Colonic mucosa (tissue), 4 donors: ENCODE measurements around the gene E2F4. TPM values are rescaled to one million over a fixed set of nuclear protein-coding genes. Genes with fewer than 3 reads are reported as not detected.
A peak's percentile ranks its signal among the peaks of the same experiment; 100 is the strongest.

Experiments
- DNase-seq: peaks from one replicate; pipeline ENCODE4 v3.0.0-alpha.2; 2020
- H3K27ac ChIP-seq: fragments of 200-600 bp; one replicate; pipeline ENCODE4 v1.8.0; 2021
- H3K27me3 ChIP-seq: fragments of 200-600 bp; one replicate; pipeline ENCODE4 v1.8.0; 2021
- H3K36me3 ChIP-seq: fragments of 200-600 bp; one replicate; pipeline ENCODE4 v1.8.0; 2021
- H3K4me1 ChIP-seq: fragments of 200-600 bp; one replicate; pipeline ENCODE4 v1.8.0; 2021; ENCODE audit warnings: mild to moderate bottlenecking
- H3K4me3 ChIP-seq: fragments of 200-600 bp; one replicate; pipeline ENCODE4 v1.8.0; 2021
- H3K9ac ChIP-seq, 2 donors: one replicate each; pipeline ENCODE4 v1.7.0; 2013; ENCODE audit warnings: control low read depth in 2 of 2, low read depth in 2 of 2, low read length in 2 of 2
- H3K9me3 ChIP-seq: fragments of 200-600 bp; one replicate; pipeline ENCODE4 v1.8.0; 2021
- CTCF ChIP-seq: fragments of 200-600 bp; IDR thresholded peaks from one replicate; pipeline ENCODE4 v1.8.0; 2022; ENCODE audit warnings: antibody characterized with exemption, mild to moderate bottlenecking
- intact Hi-C: fragments of 100-400 bp; cut with DNase I; formaldehyde crosslinking; loops from one replicate; pipeline ENCODE4 v1.14.1; 2022
- total RNA-seq, 2 donors: library from RNA; stranded (reverse); fragmentation: NEBNext Ultra II Directional in 1 of 2; extraction: Animal tissue kit (Norgen Biotek cat#: 25700) in 1 of 2; gene quantifications; one replicate each; pipeline ENCODE4 v1.2.1, GENCODE V29; 2021
- donor health status: healthy.
- donor health status: DM: no; HTN: no; CAD: no.
- donor health status: DM: no; HTN: no; CAD: no.

Gene E2F4
- total RNA-seq, 2 donors from 2014 or later: 53.3 to 89.0 TPM

- intact Hi-C loops: no loop called here
- H3K36me3 ChIP-seq: peaks cover 3% of the 10 kb centered on the region
These were observed 44.4 kb upstream of the E2F4 start for GRCh38 chr16:67147437-67148140.

GRCh38 chr16:67148221-67148620 is 43.7 kb upstream of the E2F4 start:
- Histone ChIP-seq H3K36me3 (peaks cover 3% of the 10 kb centered on the region), H3K4me1 (no peaks in the 10 kb centered on the region)

More at GRCh38 chr16:67147437-67148140, 44.4 kb upstream of the E2F4 start:
- H3K27me3 ChIP-seq: no peaks in the 10 kb centered on the region
- H3K9ac ChIP-seq: no peak overlapping the region
- no peaks in the 10 kb centered on the region for H3K4me1 ChIP-seq
- H3K9me3 ChIP-seq: no peaks in the 10 kb centered on the region
- H3K27ac ChIP-seq: no peak overlapping the region
- no peak for DNase-seq
- TF ChIP-seq CTCF: no peak
- no peak overlapping the region for H3K4me3 ChIP-seq

GRCh38 chr16:67148656-67149275 is 43.2 kb upstream of the E2F4 start:
- no peaks in the 10 kb centered on the region for H3K4me1 ChIP-seq
- DNase-seq: no peak
- no peaks in the 10 kb centered on the region for H3K27me3 ChIP-seq
- no peak overlapping the region for H3K4me3 ChIP-seq
- H3K36me3 ChIP-seq: peaks cover 3% of the 10 kb centered on the region
- H3K9me3 ChIP-seq: no peaks in the 10 kb centered on the region
- intact Hi-C loops: no loop called here
- H3K27ac ChIP-seq: no peak overlapping the region
- H3K9ac ChIP-seq: no peak overlapping the region
- no peak for TF ChIP-seq CTCF

More at GRCh38 chr16:67148221-67148620, 43.7 kb upstream of the E2F4 start:
- DNase-seq: no peak
- TF ChIP-seq CTCF: no peak
- Histone ChIP-seq H3K9me3 (no peaks in the 10 kb centered on the region), H3K9ac (no peak overlapping the region), H3K4me3 (no peak overlapping the region), H3K27me3 (no peaks in the 10 kb centered on the region), H3K27ac (no peak overlapping the region)
- intact Hi-C loops: no loop called here

- H3K27me3 ChIP-seq: no peaks in the 10 kb centered on the region
- intact Hi-C loops: no loop called here
- no peak overlapping the region for H3K9ac ChIP-seq
- no peaks in the 10 kb centered on the region for H3K4me1 ChIP-seq
- peaks cover 3% of the 10 kb centered on the region for H3K36me3 ChIP-seq
- DNase-seq: no peak
- H3K9me3 ChIP-seq: no peaks in the 10 kb centered on the region
- H3K27ac ChIP-seq: no peak overlapping the region
- peak overlapping the region; percentile 68 for H3K4me3 ChIP-seq
- no peak for TF ChIP-seq CTCF
These were observed 42.5 kb upstream of the E2F4 start for GRCh38 chr16:67149276-67150046.

- intact Hi-C loops: no loop called here
These were observed 41.7 kb upstream of the E2F4 start for GRCh38 chr16:67150047-67150832.

More at GRCh38 chr16:67150047-67150832, 41.7 kb upstream of the E2F4 start:
- Histone ChIP-seq H3K36me3 (peaks cover under 1% of the 10 kb centered on the region), H3K9ac (peak overlapping the region; percentile 70 to 71), H3K4me3 (peak overlapping the region; percentile 68), H3K9me3 (no peaks in the 10 kb centered on the region), H3K27ac (peak overlapping the region; percentile 60), H3K4me1 (peaks cover 5% of the 10 kb centered on the region), H3K27me3 (no peaks in the 10 kb centered on the region)
- DNase-seq: peak; percentile 47
- TF ChIP-seq CTCF: no peak
